Hepatocyte (in vitro differentiated cells): ENCODE measurements around the gene PTPN13. TPM values are rescaled to one million over a fixed set of nuclear protein-coding genes. Genes with fewer than 3 reads are reported as not detected.

Experiments
- DNase-seq: peaks from one replicate; pipeline ENCODE4 v3.0.0-alpha.2; 2016; ENCODE audit warnings: low spot score
- H2AFZ ChIP-seq: fragments of 200-600 bp; sonication (generic); 2 replicates; pipeline ENCODE4 v1.6.0; 2016; ENCODE audit warnings: antibody characterized with exemption, mild to moderate bottlenecking
- H3K27ac ChIP-seq: fragments of 200-600 bp; sonication (generic); 2 replicates; pipeline ENCODE4 v1.5.1; 2016; ENCODE audit warnings: mild to moderate bottlenecking
- H3K27me3 ChIP-seq: fragments of 200-600 bp; sonication (generic); 2 replicates; pipeline ENCODE4 v1.6.1; 2016
- H3K36me3 ChIP-seq: fragments of 200-600 bp; sonication (generic); replicated peaks from 2 replicates; pipeline ENCODE4 v1.5.1; 2016; ENCODE audit warnings: low read depth; ENCODE audit not compliant: insufficient read depth
- H3K4me1 ChIP-seq: fragments of 200-600 bp; sonication (generic); 2 replicates; pipeline ENCODE4 v1.5.1; 2016; ENCODE audit warnings: mild to moderate bottlenecking, moderate library complexity; ENCODE audit not compliant: insufficient read depth
- H3K4me2 ChIP-seq: fragments of 200-600 bp; sonication (generic); 2 replicates; pipeline ENCODE4 v1.6.0; 2016
- H3K4me3 ChIP-seq: fragments of 200-600 bp; sonication (generic); 2 replicates; pipeline ENCODE4 v1.5.1; 2016; ENCODE audit warnings: mild to moderate bottlenecking
- H3K79me2 ChIP-seq: fragments of 200-600 bp; sonication (generic); 2 replicates; pipeline ENCODE4 v1.6.0; 2017; ENCODE audit warnings: mild to moderate bottlenecking
- H3K9me2 ChIP-seq: fragments of 200-600 bp; sonication (generic); replicated peaks from 2 replicates; pipeline ENCODE4 v1.6.0; 2017; ENCODE audit warnings: mild to moderate bottlenecking; ENCODE audit not compliant: insufficient read depth
- H3K9me3 ChIP-seq: fragments of 200-600 bp; sonication (generic); 2 replicates; pipeline ENCODE4 v1.5.1; 2016; ENCODE audit warnings: low read depth, mild to moderate bottlenecking
- H4K20me1 ChIP-seq: fragments of 200-600 bp; sonication (generic); 2 replicates; pipeline ENCODE4 v1.6.0; 2016; ENCODE audit warnings: mild to moderate bottlenecking; ENCODE audit not compliant: insufficient read depth, poor library complexity, severe bottlenecking
- CTCF ChIP-seq: fragments of 200-600 bp; sonication (generic); IDR thresholded peaks from 2 replicates; pipeline ENCODE4 v1.5.1; 2016; ENCODE audit warnings: antibody characterized with exemption, mild to moderate bottlenecking; ENCODE audit not compliant: poor library complexity
- EZH2 ChIP-seq: fragments of 200-600 bp; sonication (generic); IDR thresholded peaks from 2 replicates; pipeline ENCODE4 v1.6.1; 2016; ENCODE audit warnings: antibody characterized with exemption, mild to moderate bottlenecking, borderline replicate concordance
- EZH2phosphoT487 ChIP-seq: fragments of 200-600 bp; sonication (generic); IDR thresholded peaks from one replicate; pipeline ENCODE4 v1.6.1; 2018; ENCODE audit warnings: antibody characterized with exemption, mild to moderate bottlenecking, low read depth, moderate library complexity; ENCODE audit not compliant: unreplicated experiment, severe bottlenecking
- WGBS: methylation state at CpG from one replicate; pipeline ENCODE4 v1.1.6; 2016; ENCODE audit warnings: low lambda C conversion rate; ENCODE audit errors: missing lambda C conversion rate; 5-methylcytosine and 5-hydroxymethylcytosine counted together
- polyA plus RNA-seq: library from polyadenylated mRNA; unstranded; fragments of >200 nt; fragmentation: Nextera tagmentation; extraction: Ambion mirVana; gene quantifications from 2 replicates; pipeline ENCODE4 v1.2.1, GENCODE V29; 2016
- total RNA-seq: library from RNA; depleted of rRNA; stranded (reverse); fragments of >200 nt; gene quantifications from 2 replicates; pipeline ENCODE4 v1.2.3, GENCODE V29; 2014

PTPN13 gene
- total and polyA plus RNA-seq, 2 experiments from 2014 or later = 12.6 to 52.8 TPM

DNA sequence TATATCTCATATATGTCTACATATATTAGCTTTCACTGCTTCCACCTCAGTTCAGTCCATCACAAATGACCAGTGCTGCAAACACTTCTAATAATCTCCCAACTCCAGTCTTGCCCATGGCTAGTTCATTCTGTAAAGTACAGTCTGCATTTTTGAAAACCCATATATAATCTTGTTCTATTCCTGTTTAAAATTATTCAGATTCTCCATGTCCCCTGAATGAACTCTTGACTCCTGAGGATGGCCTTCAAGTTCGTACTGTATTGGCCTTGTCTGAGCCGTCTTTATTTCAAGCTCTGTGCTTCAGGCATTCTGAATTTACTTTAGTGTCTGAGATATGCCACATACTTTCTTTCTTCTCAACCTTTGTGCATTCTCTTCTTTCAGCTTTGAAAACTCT lies 84.7 kb downstream of the PTPN13 start:
- Histone ChIP-seq H3K79me2 (no peaks in the 10 kb centered on the region), H4K20me1 (no peaks in the 10 kb centered on the region), H3K27me3 (no peaks in the 10 kb centered on the region), H2AFZ (no peak overlapping the region), H3K36me3 (no peaks in the 10 kb centered on the region), H3K9me2 (no peaks in the 10 kb centered on the region), H3K9me3 (no peaks in the 10 kb centered on the region), H3K4me3 (no peak overlapping the region), H3K27ac (no peak overlapping the region), H3K4me2 (no peak overlapping the region), H3K4me1 (peaks cover 7% of the 10 kb centered on the region)
- 89% methylated on average over 2 of the region's 2 CpGs for WGBS
- DNase-seq = no peak
- no peak for TF ChIP-seq CTCF
- TF ChIP-seq EZH2phosphoT487 = no peak

GRCh38 chr4:86679441-86679840 lies 85.3 kb downstream of the PTPN13 start:
- H3K4me3 ChIP-seq = no peak overlapping the region
- H3K9me2 ChIP-seq = no peaks in the 10 kb centered on the region
- no peaks in the 10 kb centered on the region for H3K27me3 ChIP-seq
- H2AFZ ChIP-seq = no peak overlapping the region
- TF ChIP-seq EZH2phosphoT487 = no peak
- TF ChIP-seq EZH2 = no peak
- TF ChIP-seq CTCF = no peak
- no peaks in the 10 kb centered on the region for H4K20me1 ChIP-seq
- H3K4me1 ChIP-seq = peaks cover 7% of the 10 kb centered on the region
- no peaks in the 10 kb centered on the region for H3K79me2 ChIP-seq
- H3K36me3 ChIP-seq = no peaks in the 10 kb centered on the region
- no peak overlapping the region for H3K4me2 ChIP-seq
- WGBS = 89% methylated on average over 2 of the region's 2 CpGs
- DNase-seq = no peak
- H3K27ac ChIP-seq = no peak overlapping the region
- H3K9me3 ChIP-seq = no peaks in the 10 kb centered on the region

DNA sequence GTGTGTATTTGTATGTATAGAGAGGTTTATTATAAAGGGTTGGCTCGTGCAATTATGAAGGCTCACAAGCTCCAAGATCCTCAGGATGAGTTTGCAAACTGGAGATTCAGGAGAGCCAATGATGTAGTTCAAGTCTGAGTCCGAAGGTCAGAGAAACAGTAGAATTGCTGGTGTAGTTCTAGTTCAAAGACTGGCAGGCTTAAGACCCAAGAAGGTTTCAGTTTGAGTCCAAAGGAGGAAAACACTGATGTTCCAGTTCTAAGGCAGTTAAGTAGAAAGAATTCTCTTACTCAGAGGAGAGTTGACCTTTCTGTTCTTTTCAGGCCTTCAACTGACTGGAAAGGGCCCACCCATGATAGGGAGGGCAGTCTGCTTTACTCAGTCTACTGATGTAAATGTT lies 89.1 kb downstream of the PTPN13 start:
- no peaks in the 10 kb centered on the region for H3K27me3 ChIP-seq
- peak; percentile 38 for DNase-seq
- H3K4me1 ChIP-seq = no peaks in the 10 kb centered on the region
- H3K4me3 ChIP-seq = no peak overlapping the region
- H4K20me1 ChIP-seq = no peaks in the 10 kb centered on the region
- H3K36me3 ChIP-seq = no peaks in the 10 kb centered on the region
- 87% methylated on average over 2 of the region's 2 CpGs for WGBS
- TF ChIP-seq EZH2 = no peak
- no peak for TF ChIP-seq CTCF
- no peak for TF ChIP-seq EZH2phosphoT487
- no peak overlapping the region for H2AFZ ChIP-seq
- no peak overlapping the region for H3K4me2 ChIP-seq
- no peak overlapping the region for H3K27ac ChIP-seq
- no peaks in the 10 kb centered on the region for H3K9me2 ChIP-seq
- H3K9me3 ChIP-seq = no peaks in the 10 kb centered on the region
- no peaks in the 10 kb centered on the region for H3K79me2 ChIP-seq

- WGBS = 96% methylated on average over 2 of the region's 2 CpGs
- no peak for TF ChIP-seq EZH2phosphoT487
- no peak for TF ChIP-seq CTCF
- TF ChIP-seq EZH2 = no peak
- H3K4me3 ChIP-seq = no peak overlapping the region
- H3K79me2 ChIP-seq = no peaks in the 10 kb centered on the region
- no peaks in the 10 kb centered on the region for H3K9me2 ChIP-seq
- H3K27me3 ChIP-seq = no peaks in the 10 kb centered on the region
- H4K20me1 ChIP-seq = no peaks in the 10 kb centered on the region
- no peaks in the 10 kb centered on the region for H3K4me1 ChIP-seq
- H3K9me3 ChIP-seq = no peaks in the 10 kb centered on the region
- H3K36me3 ChIP-seq = no peaks in the 10 kb centered on the region
- H3K4me2 ChIP-seq = no peak overlapping the region
- no peak for DNase-seq
- H2AFZ ChIP-seq = no peak overlapping the region
- no peak overlapping the region for H3K27ac ChIP-seq
Observed at GRCh38 chr4:86683983-86684382, 89.9 kb downstream of the PTPN13 start.
